GM21423 (cell line): ENCODE results near the gene OSR1.
"Not testable (repeated sequence)": the region's sequence is repeated elsewhere in the genome, so short reads cannot be mapped to it uniquely, and the experiment has no call there.

Experiments
- ATAC-seq: cut with Tn5 transposase; IDR thresholded peaks from one replicate; pipeline ENCODE4 v1.9.1; 2021; ENCODE audit warnings: mild to moderate bottlenecking, moderate library complexity; ENCODE audit not compliant: unreplicated experiment

Gene OSR1

GRCh38 chr2:19358242-19359020 is at the start of gene OSR1:
Gene OSR1, minus strand, starts transcription at chr2:19358623. Its CDS starts 4,818 bp downstream, at chr2:19353805.
- ATAC-seq, result no peak

GRCh38 chr2:19403785-19404184 is 45.4 kb upstream of the OSR1 start:
- no peak for ATAC-seq

- ATAC-seq, result no peak
Observed at GRCh38 chr2:19392191-19392590, 33.8 kb upstream of the OSR1 start.

- not testable (repeated sequence) for ATAC-seq
Observed at GRCh38 chr2:19389469-19389868, 31.0 kb upstream of the OSR1 start.

GRCh38 chr2:19380532-19380931 is 22.1 kb upstream of the OSR1 start:
- no peak for ATAC-seq

GRCh38 chr2:19378939-19379338 is 20.5 kb upstream of the OSR1 start:
- no peak for ATAC-seq

GRCh38 chr2:19377717-19378116 is 19.3 kb upstream of the OSR1 start:
- no peak for ATAC-seq

- ATAC-seq, result no peak
Observed at GRCh38 chr2:19373352-19373751, 14.9 kb upstream of the OSR1 start.

- no peak for ATAC-seq
Observed at GRCh38 chr2:19371996-19372582, 13.7 kb upstream of the OSR1 start.

GRCh38 chr2:19369341-19369955 is 11.0 kb upstream of the OSR1 start:
- ATAC-seq, result no peak

GRCh38 chr2:19368760-19369159 is 10.3 kb upstream of the OSR1 start:
- no peak for ATAC-seq

GRCh38 chr2:19367326-19367725 is 8.9 kb upstream of the OSR1 start:
- no peak for ATAC-seq

- ATAC-seq, result no peak
Observed at GRCh38 chr2:19365126-19365525, 6.7 kb upstream of the OSR1 start.

GRCh38 chr2:19364014-19364413 is 5.6 kb upstream of the OSR1 start:
- ATAC-seq, result no peak

- no peak for ATAC-seq
Observed at GRCh38 chr2:19363474-19363778, 5.0 kb upstream of the OSR1 start.

- peak; percentile 59 for ATAC-seq
Observed at GRCh38 chr2:19362755-19363473, 4.5 kb upstream of the OSR1 start.

- ATAC-seq, result no peak
Observed at GRCh38 chr2:19362094-19362754, 3.8 kb upstream of the OSR1 start.

GRCh38 chr2:19361325-19361990 is 3.0 kb upstream of the OSR1 start:
- ATAC-seq, result no peak

GRCh38 chr2:19360966-19361321 is 2.5 kb upstream of the OSR1 start:
- ATAC-seq, result no peak

GRCh38 chr2:19360266-19360965 is 2.0 kb upstream of the OSR1 start:
- ATAC-seq, result no peak
